ENCODE results near the gene KDM4C.

The KDM4C gene

DNA sequence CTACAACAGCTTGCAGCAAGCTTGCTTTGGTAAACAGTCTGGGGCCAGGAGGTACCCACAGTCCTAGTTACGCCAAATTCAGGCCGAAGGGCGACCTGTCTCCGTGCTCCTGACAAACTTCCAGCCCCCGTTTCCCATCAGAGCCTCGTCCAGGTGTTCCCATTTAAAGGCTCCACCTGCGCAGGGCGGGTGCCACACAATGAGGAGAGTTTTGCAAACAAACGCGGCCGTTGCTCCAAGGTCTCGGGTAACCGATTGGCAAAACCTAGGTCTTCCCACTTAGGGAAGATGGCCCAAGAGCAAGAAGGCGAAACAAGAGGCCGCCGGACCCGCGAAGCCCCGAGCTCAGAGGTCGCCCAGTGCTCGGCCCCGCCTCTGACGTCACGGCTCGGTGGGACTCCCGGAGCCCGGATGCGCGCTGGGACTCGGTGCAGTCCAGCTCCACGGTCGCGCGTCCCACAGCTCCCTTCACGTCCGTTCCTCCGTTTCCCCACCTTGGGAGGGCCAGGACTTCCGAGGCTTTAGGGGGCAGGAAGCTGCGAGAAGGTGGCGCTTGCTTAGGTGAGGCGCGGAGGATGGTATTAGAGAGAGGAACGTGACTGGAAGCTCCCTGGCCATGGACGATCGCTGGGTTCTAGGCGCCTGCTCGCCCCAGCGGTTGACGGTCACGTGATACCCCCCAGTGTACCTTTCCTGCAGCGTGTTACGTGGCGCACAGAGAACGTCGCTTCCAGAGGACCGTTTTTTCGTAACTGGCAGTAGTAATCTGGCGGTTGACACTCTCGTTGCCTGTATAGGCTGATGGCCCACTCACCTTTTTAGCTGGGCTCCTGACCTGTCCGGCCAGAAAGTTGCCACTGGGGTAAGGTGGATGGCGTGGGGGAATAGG, 41.8 kb upstream of the KDM4C start:
- H3K27me3 ChIP-seq: peaks cover 14% of the 10 kb centered on the region
- H3K36me3 ChIP-seq: no peaks in the 10 kb centered on the region
- TF ChIP-seq, protein P1, sequence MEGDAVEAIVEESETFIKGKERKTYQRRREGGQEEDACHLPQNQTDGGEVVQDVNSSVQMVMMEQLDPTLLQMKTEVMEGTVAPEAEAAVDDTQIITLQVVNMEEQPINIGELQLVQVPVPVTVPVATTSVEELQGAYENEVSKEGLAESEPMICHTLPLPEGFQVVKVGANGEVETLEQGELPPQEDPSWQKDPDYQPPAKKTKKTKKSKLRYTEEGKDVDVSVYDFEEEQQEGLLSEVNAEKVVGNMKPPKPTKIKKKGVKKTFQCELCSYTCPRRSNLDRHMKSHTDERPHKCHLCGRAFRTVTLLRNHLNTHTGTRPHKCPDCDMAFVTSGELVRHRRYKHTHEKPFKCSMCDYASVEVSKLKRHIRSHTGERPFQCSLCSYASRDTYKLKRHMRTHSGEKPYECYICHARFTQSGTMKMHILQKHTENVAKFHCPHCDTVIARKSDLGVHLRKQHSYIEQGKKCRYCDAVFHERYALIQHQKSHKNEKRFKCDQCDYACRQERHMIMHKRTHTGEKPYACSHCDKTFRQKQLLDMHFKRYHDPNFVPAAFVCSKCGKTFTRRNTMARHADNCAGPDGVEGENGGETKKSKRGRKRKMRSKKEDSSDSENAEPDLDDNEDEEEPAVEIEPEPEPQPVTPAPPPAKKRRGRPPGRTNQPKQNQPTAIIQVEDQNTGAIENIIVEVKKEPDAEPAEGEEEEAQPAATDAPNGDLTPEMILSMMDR (IDR thresholded peaks at IDR 0.05): no peak
- H3K27ac ChIP-seq: peak overlapping the region; percentile 37
- peak overlapping the region; percentile 62 to 74 for H3K4me3 ChIP-seq (ENCODE audit: low read depth in 1 of 2, low read length in 1 of 2)
- no peaks in the 10 kb centered on the region for H3K9me3 ChIP-seq
- H3K4me1 ChIP-seq (ENCODE audit: control insufficient read depth in 1 of 2, insufficient read depth in 1 of 2, low read depth in 1 of 2, low read length in 1 of 2): peaks cover 6 to 12% of the 10 kb centered on the region in 2 experiments

DNA sequence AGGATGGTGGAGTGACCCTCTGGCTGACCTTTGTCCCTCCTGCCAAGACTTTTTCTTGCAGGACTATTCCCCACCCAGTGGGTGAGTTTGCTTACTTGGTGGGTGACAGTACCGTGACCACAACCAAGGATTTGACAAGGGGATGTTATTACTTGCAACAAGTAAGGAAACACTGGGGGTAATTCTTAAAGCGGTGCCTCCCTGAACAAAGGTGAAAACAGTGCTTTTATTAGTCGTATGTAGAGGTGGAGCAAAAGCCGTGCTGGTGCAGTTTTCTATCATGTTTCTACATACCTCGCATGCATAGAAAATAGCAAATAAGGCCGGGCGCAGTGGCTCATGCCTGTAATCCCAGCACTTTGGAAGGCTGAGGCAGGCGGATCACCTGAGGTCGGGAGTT, 41.0 kb upstream of the KDM4C start:
- Histone ChIP-seq H3K27ac (peak overlapping the region; percentile 37), H3K4me1 (ENCODE audit: control insufficient read depth in 1 of 2, insufficient read depth in 1 of 2, low read depth in 1 of 2, low read length in 1 of 2) (peaks cover 6 to 12% of the 10 kb centered on the region in 2 experiments), H3K4me3 (ENCODE audit: low read depth in 1 of 2, low read length in 1 of 2) (peak overlapping the region; percentile 62 to 74), H3K27me3 (peaks cover 14% of the 10 kb centered on the region), H3K9me3 (no peaks in the 10 kb centered on the region), H3K36me3 (no peaks in the 10 kb centered on the region)
- TF ChIP-seq, protein P1 (IDR thresholded peaks at IDR 0.05): no peak

DNA sequence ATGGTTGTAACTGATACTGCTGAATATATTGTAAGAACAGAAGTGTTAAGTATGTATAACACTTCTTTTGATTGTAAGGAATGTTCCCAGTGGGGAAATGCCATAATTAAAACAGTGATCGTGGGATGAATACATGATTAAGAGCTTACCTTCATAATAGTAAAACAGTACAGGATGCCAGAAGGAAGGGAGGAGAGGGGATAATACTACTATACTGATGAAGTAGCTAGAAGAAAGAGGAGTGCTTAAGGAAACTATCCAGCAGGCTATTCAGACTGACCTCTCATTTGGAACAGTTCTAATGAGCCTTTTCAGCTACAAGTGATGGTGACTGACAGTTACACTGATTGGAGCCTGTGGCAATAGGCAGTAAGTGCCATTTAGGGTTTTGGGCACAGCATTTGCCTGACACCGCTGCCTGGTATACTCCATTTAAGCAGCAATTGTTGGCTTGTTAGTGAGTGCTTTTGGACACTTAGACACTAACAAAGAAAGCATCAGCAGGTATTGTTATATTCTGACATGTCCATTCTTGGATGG, 33.8 kb upstream of the KDM4C start:
- no peaks in the 10 kb centered on the region for H3K27me3 ChIP-seq
- no peaks in the 10 kb centered on the region for H3K4me1 ChIP-seq (ENCODE audit: control insufficient read depth in 1 of 2, insufficient read depth in 1 of 2, low read depth in 1 of 2, low read length in 1 of 2)
- no peaks in the 10 kb centered on the region for H3K9me3 ChIP-seq
- no peak overlapping the region for H3K4me3 ChIP-seq (ENCODE audit: low read depth in 1 of 2, low read length in 1 of 2)
- TF ChIP-seq, protein P1 (IDR thresholded peaks at IDR 0.05): no peak
- H3K27ac ChIP-seq: no peak overlapping the region
- H3K36me3 ChIP-seq: no peaks in the 10 kb centered on the region

DNA sequence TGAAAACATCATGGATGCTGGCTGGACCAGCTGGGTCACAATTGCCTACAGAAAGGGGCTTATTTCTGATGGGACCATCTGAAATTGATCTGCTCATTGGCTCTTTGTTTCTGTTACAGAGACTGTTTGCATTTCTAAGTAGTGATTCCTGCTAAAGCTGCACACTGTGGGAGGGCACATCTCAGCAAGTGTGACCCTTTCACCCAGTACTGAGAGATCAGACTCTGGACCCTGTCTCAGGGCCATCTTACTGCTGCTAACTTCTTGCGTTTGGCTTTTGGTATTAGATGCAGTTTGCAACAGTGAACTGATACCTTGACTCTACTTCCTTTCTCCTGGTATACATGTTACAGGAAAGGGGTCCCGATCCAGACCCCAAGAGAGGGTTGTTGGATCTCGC, 24.5 kb upstream of the KDM4C start:
- Histone ChIP-seq H3K27me3 (no peaks in the 10 kb centered on the region), H3K36me3 (no peaks in the 10 kb centered on the region), H3K9me3 (no peaks in the 10 kb centered on the region), H3K4me3 (ENCODE audit: low read depth in 1 of 2, low read length in 1 of 2) (no peak overlapping the region), H3K4me1 (ENCODE audit: control insufficient read depth in 1 of 2, insufficient read depth in 1 of 2, low read depth in 1 of 2, low read length in 1 of 2) (no peaks in the 10 kb centered on the region), H3K27ac (no peak overlapping the region)
- TF ChIP-seq, protein P1 (IDR thresholded peaks at IDR 0.05): no peak

DNA sequence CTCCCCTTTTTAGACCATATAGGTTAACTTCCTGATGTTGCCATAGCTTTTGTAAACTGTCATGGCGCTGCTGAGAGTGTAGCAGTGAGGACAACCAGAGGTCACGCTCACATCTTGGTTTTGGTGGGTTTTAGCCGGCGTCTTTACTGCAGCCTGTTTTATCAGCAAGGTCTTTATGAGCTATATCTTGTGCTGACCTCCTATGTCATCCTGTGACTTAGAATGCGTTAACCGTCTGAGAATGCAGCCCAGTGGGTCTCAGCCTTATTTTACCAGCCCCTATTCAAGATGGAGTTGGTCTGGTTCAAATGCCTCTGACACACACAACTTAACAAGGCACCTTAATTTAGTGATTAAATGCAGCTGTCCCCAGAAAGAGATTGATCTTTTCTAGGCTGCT, 23.9 kb upstream of the KDM4C start:
- H3K4me1 ChIP-seq (ENCODE audit: control insufficient read depth in 1 of 2, insufficient read depth in 1 of 2, low read depth in 1 of 2, low read length in 1 of 2): no peaks in the 10 kb centered on the region
- TF ChIP-seq, protein P1 (IDR thresholded peaks at IDR 0.05): no peak
- H3K27me3 ChIP-seq: no peaks in the 10 kb centered on the region
- H3K27ac ChIP-seq: no peak overlapping the region
- no peaks in the 10 kb centered on the region for H3K36me3 ChIP-seq
- no peak overlapping the region for H3K4me3 ChIP-seq (ENCODE audit: low read depth in 1 of 2, low read length in 1 of 2)
- H3K9me3 ChIP-seq: no peaks in the 10 kb centered on the region
